Mesenchymal stem cell (in vitro differentiated cells and primary cell): ENCODE measurements around the gene PTBP2.

Experiments used
- DNase-seq: peaks from one replicate; pipeline ENCODE4 v3.0.0-alpha.2; 2013
- H2AFZ ChIP-seq: one replicate; pipeline ENCODE4 v1.6.1; 2013; ENCODE audit warnings: low read depth, mild to moderate bottlenecking, control low read depth, inconsistent platforms, low read length, moderate library complexity
- H2AK5ac ChIP-seq: 2 replicates; pipeline ENCODE4 v1.6.1; 2013; ENCODE audit warnings: low read length, moderate library complexity, mild to moderate bottlenecking, inconsistent platforms; ENCODE audit not compliant: severe bottlenecking
- H2BK120ac ChIP-seq: one replicate; pipeline ENCODE4 v1.6.1; 2013; ENCODE audit warnings: low read depth, mild to moderate bottlenecking, inconsistent platforms, low read length, moderate library complexity
- H2BK12ac ChIP-seq, 2 experiments: one replicate each; pipeline ENCODE4 v1.6.1; 2013; ENCODE audit warnings: inconsistent platforms in 2 of 2, low read length in 2 of 2, mild to moderate bottlenecking in 2 of 2, moderate library complexity in 2 of 2, control low read depth in 1 of 2
- H2BK15ac ChIP-seq: one replicate; pipeline ENCODE4 v1.6.1; 2013; ENCODE audit warnings: mild to moderate bottlenecking, low read depth, inconsistent platforms; ENCODE audit not compliant: poor library complexity, severe bottlenecking
- H2BK5ac ChIP-seq: 2 replicates; pipeline ENCODE4 v1.6.1; 2013; ENCODE audit warnings: low read depth, mild to moderate bottlenecking, low read length, control low read depth, inconsistent platforms; ENCODE audit not compliant: poor library complexity, severe bottlenecking
- H3K14ac ChIP-seq, 2 experiments: one replicate each; pipeline ENCODE4 v1.6.1; 2013; ENCODE audit warnings: inconsistent platforms in 2 of 2, low read length in 2 of 2, control low read depth in 1 of 2, mild to moderate bottlenecking in 1 of 2, moderate library complexity in 1 of 2
- H3K18ac ChIP-seq, 2 experiments: one replicate each; pipeline ENCODE4 v1.6.1; 2013; ENCODE audit warnings: inconsistent platforms in 2 of 2, low read length in 2 of 2, control low read depth in 1 of 2, low read depth in 1 of 2, mild to moderate bottlenecking in 1 of 2
- H3K23ac ChIP-seq, 2 experiments: one replicate each; pipeline ENCODE4 v1.6.1; 2013; ENCODE audit warnings: inconsistent platforms in 2 of 2, low read length in 2 of 2, mild to moderate bottlenecking in 2 of 2, moderate library complexity in 2 of 2, control low read depth in 1 of 2
- H3K27ac ChIP-seq: 2 replicates; pipeline ENCODE4 v1.5.1; 2013; ENCODE audit warnings: mild to moderate bottlenecking, moderate library complexity, low read length, control low read depth, inconsistent platforms; ENCODE audit not compliant: poor library complexity, severe bottlenecking
- H3K27me3 ChIP-seq, 2 experiments: 2 replicates each; pipeline versions ENCODE4 v1.6.1 to v1.7.0; 2013; ENCODE audit warnings: low read length in 2 of 2, mild to moderate bottlenecking in 2 of 2, moderate library complexity in 2 of 2, control low read depth in 1 of 2, inconsistent platforms in 1 of 2; ENCODE audit not compliant: control insufficient read depth in 1 of 2, insufficient read depth in 1 of 2
- H3K36me3 ChIP-seq, 2 experiments: 2 replicates each; pipeline versions ENCODE4 v1.6.1 to v1.7.0; 2013; ENCODE audit warnings: low read length in 2 of 2, control low read depth in 1 of 2, inconsistent platforms in 1 of 2, low read depth in 1 of 2, mild to moderate bottlenecking in 1 of 2; ENCODE audit not compliant: insufficient read depth in 2 of 2, control insufficient read depth in 1 of 2
- H3K4ac ChIP-seq, 2 experiments: one replicate each; pipeline ENCODE4 v1.6.1; 2013; ENCODE audit warnings: inconsistent platforms in 2 of 2, low read length in 2 of 2, mild to moderate bottlenecking in 2 of 2, moderate library complexity in 2 of 2, control low read depth in 1 of 2, low read depth in 1 of 2
- H3K4me1 ChIP-seq: 2 replicates; pipeline ENCODE4 v1.6.1; 2013; ENCODE audit warnings: low read depth, low read length, control low read depth; ENCODE audit not compliant: control insufficient read depth, insufficient read depth
- H3K4me2 ChIP-seq: 2 replicates; pipeline ENCODE4 v1.6.1; 2013; ENCODE audit warnings: low read length, mild to moderate bottlenecking, inconsistent platforms; ENCODE audit not compliant: poor library complexity, severe bottlenecking
- H3K4me3 ChIP-seq, 2 experiments: 2 replicates each; pipeline versions ENCODE4 v1.5.1 to v1.7.0; 2013; ENCODE audit warnings: low read length in 2 of 2, mild to moderate bottlenecking in 2 of 2, control low read depth in 1 of 2, low read depth in 1 of 2; ENCODE audit not compliant: insufficient read depth in 1 of 2
- H3K79me1 ChIP-seq: replicated peaks from 2 replicates; pipeline ENCODE4 v1.6.1; 2013; ENCODE audit warnings: mild to moderate bottlenecking, control low read depth, low read length, inconsistent platforms; ENCODE audit not compliant: poor library complexity, severe bottlenecking
- H3K9ac ChIP-seq: 2 replicates; pipeline ENCODE4 v1.7.0; 2013; ENCODE audit warnings: mild to moderate bottlenecking, low read length, moderate library complexity
- H3K9me3 ChIP-seq: 2 replicates; pipeline ENCODE4 v1.7.0; 2013; ENCODE audit warnings: mild to moderate bottlenecking, low read length; ENCODE audit not compliant: control insufficient read depth
- H4K8ac ChIP-seq: one replicate; pipeline ENCODE4 v1.6.1; 2013; ENCODE audit warnings: inconsistent platforms, mild to moderate bottlenecking, low read length, moderate library complexity
- H4K91ac ChIP-seq: one replicate; pipeline ENCODE4 v1.6.1; 2013; ENCODE audit warnings: mild to moderate bottlenecking, low read length, inconsistent platforms
- WGBS: methylation state at CpG from one replicate; pipeline ENCODE4 v1.1.7; 2013; ENCODE audit warnings: mixed read lengths; 5-methylcytosine and 5-hydroxymethylcytosine counted together

Gene PTBP2

DNA sequence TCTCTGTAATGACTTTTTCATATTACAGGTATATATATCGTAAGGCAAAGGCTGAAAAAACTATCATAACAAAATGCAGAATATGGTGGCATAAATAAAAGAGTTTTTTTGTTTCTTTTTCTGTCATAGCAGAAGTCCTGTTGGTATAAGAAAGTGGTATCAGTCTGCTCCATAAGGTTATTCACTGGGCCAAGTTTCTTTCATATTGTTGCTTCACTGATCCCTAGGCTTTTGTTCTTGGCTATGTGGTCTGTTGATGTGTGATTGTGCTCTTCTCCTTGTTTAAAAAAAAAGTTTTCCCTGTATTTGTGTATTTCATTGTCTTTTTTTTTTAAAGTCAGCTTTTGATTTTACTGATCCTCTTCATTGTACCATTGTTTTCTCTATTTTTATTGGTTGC is 26.0 kb downstream of the PTBP2 start:
- H3K4me1 ChIP-seq = peaks cover 1% of the 10 kb centered on the region
- H3K9me3 ChIP-seq = no peaks in the 10 kb centered on the region
- no peaks in the 10 kb centered on the region for H3K79me1 ChIP-seq
- no peak overlapping the region for H3K4ac ChIP-seq
- H3K4me3 ChIP-seq = no peak overlapping the region
- H2BK15ac ChIP-seq = no peak overlapping the region
- no peak overlapping the region for H4K91ac ChIP-seq
- H3K18ac ChIP-seq = no peak overlapping the region
- H2BK120ac ChIP-seq = no peak overlapping the region
- DNase-seq = no peak
- no peak overlapping the region for H3K9ac ChIP-seq
- H2BK12ac ChIP-seq = no peak overlapping the region
- no peak overlapping the region for H2AFZ ChIP-seq
- no peak overlapping the region for H2BK5ac ChIP-seq
- no peaks in the 10 kb centered on the region for H3K27me3 ChIP-seq
- peaks cover 0 to 29% of the 10 kb centered on the region in 2 experiments for H3K36me3 ChIP-seq
- H3K14ac ChIP-seq = no peak overlapping the region
- H3K23ac ChIP-seq = no peak overlapping the region
- no peak overlapping the region for H3K4me2 ChIP-seq
- H4K8ac ChIP-seq = no peak overlapping the region
- no peak overlapping the region for H2AK5ac ChIP-seq
- no CpG with 5 or more reads among the region's 1 CpG for WGBS
- H3K27ac ChIP-seq = no peak overlapping the region

- Histone ChIP-seq H3K36me3 (peaks cover 4 to 30% of the 10 kb centered on the region in 2 experiments), H3K27ac (no peak overlapping the region), H2BK5ac (no peak overlapping the region), H3K23ac (no peak overlapping the region), H4K8ac (no peak overlapping the region), H2AK5ac (no peak overlapping the region), H3K4me1 (peaks cover 1% of the 10 kb centered on the region), H3K4me2 (no peak overlapping the region), H3K27me3 (no peaks in the 10 kb centered on the region), H3K9ac (no peak overlapping the region), H2BK12ac (no peak overlapping the region), H2BK15ac (no peak overlapping the region), H3K79me1 (peaks cover 5% of the 10 kb centered on the region), H3K18ac (no peak overlapping the region), H3K4me3 (no peak overlapping the region), H4K91ac (no peak overlapping the region), H2BK120ac (no peak overlapping the region), H3K4ac (no peak overlapping the region), H2AFZ (no peak overlapping the region), H3K14ac (no peak overlapping the region), H3K9me3 (no peaks in the 10 kb centered on the region)
- DNase-seq = no peak
- WGBS = 92% methylated on average over 2 of the region's 3 CpGs
Measured at GRCh38 chr1:96748078-96748477, 26.5 kb downstream of the PTBP2 start.

- Histone ChIP-seq H3K4me1 (peaks cover 1% of the 10 kb centered on the region), H3K27ac (no peak overlapping the region), H3K23ac (no peak overlapping the region), H2AFZ (no peak overlapping the region), H3K36me3 (peaks cover 5 to 40% of the 10 kb centered on the region in 2 experiments), H2BK12ac (no peak overlapping the region), H2BK15ac (no peak overlapping the region), H3K14ac (no peak overlapping the region), H3K9me3 (no peaks in the 10 kb centered on the region), H3K4me2 (no peak overlapping the region), H3K79me1 (peaks cover 6% of the 10 kb centered on the region), H3K4me3 (no peak overlapping the region), H2BK5ac (no peak overlapping the region), H4K8ac (no peak overlapping the region), H3K27me3 (no peaks in the 10 kb centered on the region), H2BK120ac (no peak overlapping the region), H2AK5ac (no peak overlapping the region), H4K91ac (no peak overlapping the region), H3K9ac (no peak overlapping the region), H3K18ac (no peak overlapping the region), H3K4ac (no peak overlapping the region)
- no CpG with 5 or more reads among the region's 2 CpGs for WGBS
- DNase-seq = no peak
Measured at GRCh38 chr1:96749618-96750017, 28.0 kb downstream of the PTBP2 start.

DNA sequence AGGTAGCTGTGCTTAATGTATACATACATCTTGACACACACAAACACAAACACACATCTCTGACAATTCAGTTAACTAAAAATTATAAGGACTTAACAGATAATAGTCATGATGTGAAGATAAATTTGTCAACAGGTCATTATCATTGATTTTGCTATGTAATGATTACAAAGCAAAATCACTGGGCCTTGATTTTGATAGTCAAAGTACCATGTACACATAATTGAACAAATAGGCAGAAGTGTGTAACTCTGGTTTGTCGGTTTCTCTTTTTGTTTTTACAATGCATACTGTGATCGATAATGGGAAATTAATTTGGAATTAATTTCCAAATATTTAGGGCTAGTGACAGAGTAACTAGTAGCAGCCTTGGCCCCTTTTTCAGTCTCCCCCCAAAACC is 30.8 kb downstream of the PTBP2 start:
- H4K8ac ChIP-seq = no peak overlapping the region
- no peak overlapping the region for H3K9ac ChIP-seq
- DNase-seq = no peak
- peaks cover 16% of the 10 kb centered on the region for H3K79me1 ChIP-seq
- no peak overlapping the region for H2BK15ac ChIP-seq
- no peak overlapping the region for H3K14ac ChIP-seq
- H2AK5ac ChIP-seq = no peak overlapping the region
- no peak overlapping the region for H2AFZ ChIP-seq
- no peak overlapping the region for H4K91ac ChIP-seq
- no peaks in the 10 kb centered on the region for H3K9me3 ChIP-seq
- no peak overlapping the region for H3K23ac ChIP-seq
- H3K4me2 ChIP-seq = no peak overlapping the region
- H3K18ac ChIP-seq = no peak overlapping the region
- no peak overlapping the region for H2BK120ac ChIP-seq
- no peak overlapping the region for H3K4ac ChIP-seq
- 86% methylated on average over 2 of the region's 2 CpGs for WGBS
- H3K27me3 ChIP-seq = no peaks in the 10 kb centered on the region
- no peak overlapping the region for H2BK12ac ChIP-seq
- peaks cover 10 to 68% of the 10 kb centered on the region in 2 experiments for H3K36me3 ChIP-seq
- no peak overlapping the region for H2BK5ac ChIP-seq
- no peaks in the 10 kb centered on the region for H3K4me1 ChIP-seq
- no peak overlapping the region for H3K4me3 ChIP-seq
- no peak overlapping the region for H3K27ac ChIP-seq
